ENCODE measurements around the gene GORASP2. TPM values are rescaled to one million over a fixed set of nuclear protein-coding genes. Genes with fewer than 3 reads are reported as not detected.

Gene GORASP2
- total and polyA plus RNA-seq, 2 of the 8 experiments (the other 6 are each of a cell fraction or from before 2014, with no cell fraction given) = 86.8 to 214 TPM

- POLR2A ChIA-PET (ENCODE audit: partially characterized antibody) = interaction anchor here (0.9 kb wide), 1 partner anchor 22 kb away, joined by 3 read pairs; no protein-coding TSS in a partner anchor
- no peaks in the 10 kb centered on the region for H3K27me3 ChIP-seq (replicated peaks in 1 of 4; ENCODE audit: control insufficient read depth in 3 of 4, extremely low read depth in 1 of 4, insufficient read depth in 3 of 4, low read length in 3 of 4)
- H3K36me3 ChIP-seq (ENCODE audit: control insufficient read depth in 2 of 4, insufficient read depth in 4 of 4, low read length in 3 of 4) = no peaks in the 10 kb centered on the region
- no peak overlapping the region for H2AK5ac ChIP-seq (ENCODE audit: low read depth, low read length)
- TF ChIP-seq RAD21 (IDR thresholded peaks at IDR 0.05 in 1 of 2, conservative IDR thresholded peaks at IDR 0.05 in 1 of 2; ENCODE audit: low read depth in 2 of 2, low read length in 2 of 2) (no peak), PHF8 (conservative IDR thresholded peaks at IDR 0.05; ENCODE audit: low read depth, low read length) (no peak), GTF2F1 (IDR thresholded peaks at IDR 0.05; ENCODE audit: borderline replicate concordance, low read depth, low read length) (no peak), YY1 (IDR thresholded peaks at IDR 0.05; ENCODE audit: low read depth, low read length) (no peak)
- no peak overlapping the region for H2BK12ac ChIP-seq (ENCODE audit: low read depth, low read length)
- no peaks in the 10 kb centered on the region for H3K23me2 ChIP-seq (ENCODE audit: low read depth, low read length)
- FAIRE-seq (no peak), DNase-seq (ENCODE audit: low read depth in 1 of 2, low spot score in 2 of 2) (no peak)
- H3K9ac ChIP-seq (replicated peaks in 1 of 4; ENCODE audit: extremely low read depth in 1 of 4, low read depth in 3 of 4, low read length in 3 of 4) = no peak overlapping the region
- H2BK15ac ChIP-seq (ENCODE audit: low read length) = no peak overlapping the region
- H3K56ac ChIP-seq (replicated peaks; ENCODE audit: insufficient read length, low read depth, low read length) = no peak overlapping the region
- no peak overlapping the region for H3K4me3 ChIP-seq (ENCODE audit: extremely low read depth in 1 of 4, insufficient read depth in 2 of 4, low read depth in 3 of 4, low read length in 4 of 4)
- H3K27ac ChIP-seq (ENCODE audit: low read depth, low read length) = no peak overlapping the region
- peaks cover 8 to 9% of the 10 kb centered on the region in 2 experiments; a peak in 3 of 4 replicates for H3K9me3 ChIP-seq (ENCODE audit: insufficient read depth in 2 of 2, low read depth in 1 of 2, low read length in 1 of 2)
- no peak overlapping the region for H3K23ac ChIP-seq (ENCODE audit: insufficient read length)
- no peak overlapping the region for H3K4ac ChIP-seq (replicated peaks; ENCODE audit: insufficient read length, low read depth, low read length)
- no peak overlapping the region for H2BK20ac ChIP-seq (ENCODE audit: low read length)
- no peak overlapping the region for H3K4me2 ChIP-seq (ENCODE audit: insufficient read depth in 1 of 2, low read depth in 2 of 2, low read length in 2 of 2)
- peaks cover 3 to 11% (median 6%) of the 10 kb centered on the region in 4 experiments; a peak in 6 of 7 replicates for H3K4me1 ChIP-seq (replicated peaks in 1 of 4; ENCODE audit: control insufficient read depth in 3 of 4, insufficient read depth in 4 of 4, low read length in 3 of 4)
- H2BK5ac ChIP-seq (ENCODE audit: low read depth, low read length) = no peak overlapping the region
- H4K5ac ChIP-seq (ENCODE audit: insufficient read length, low read depth, low read length) = no peak overlapping the region
- H3K18ac ChIP-seq (ENCODE audit: extremely low read depth, low read length) = no peak overlapping the region
- no peaks in the 10 kb centered on the region for H3K79me2 ChIP-seq (ENCODE audit: control insufficient read depth in 1 of 2, insufficient read depth in 2 of 2, low read length in 2 of 2)
- H4K91ac ChIP-seq (replicated peaks; ENCODE audit: insufficient read length, low read length) = no peak overlapping the region
- WGBS, 2 experiments (ENCODE audit: extremely low coverage in 1 of 2, insufficient coverage in 1 of 2, insufficient read length in 1 of 2, insufficient replicate concordance in 2 of 2, low coverage in 1 of 2, low lambda C conversion rate in 2 of 2, missing lambda C conversion rate in 1 of 2) = 88% methylated on average over 1 of the region's 1 CpG; no CpG with 5 or more reads in 1 of the 2 experiments
- H2AFZ ChIP-seq (ENCODE audit: low read length) = no peak overlapping the region
- CTCF ChIA-PET (ENCODE audit: partially characterized antibody) = interaction anchor here (0.8 to 1.7 kb wide), 6 partner anchors 9 to 563 kb away, joined by 3 to 4 read pairs (median 3); no protein-coding TSS in a partner anchor
- no peaks in the 10 kb centered on the region for H4K20me1 ChIP-seq (replicated peaks in 1 of 2; ENCODE audit: control insufficient read depth in 1 of 2, insufficient read depth in 2 of 2, low read length in 2 of 2)
- H3K79me1 ChIP-seq (ENCODE audit: low read depth, low read length) = no peaks in the 10 kb centered on the region
- no peak overlapping the region for H2BK120ac ChIP-seq (replicated peaks; ENCODE audit: low read depth, low read length)
- H4K8ac ChIP-seq (ENCODE audit: extremely low read depth, insufficient read depth, low read length) = no peak overlapping the region
- H3K14ac ChIP-seq (ENCODE audit: insufficient read length) = no peak overlapping the region
Measured at GRCh38 chr2:170923799-170924198, 5.3 kb upstream of the GORASP2 start.

Data from H1 (cell line).